WTC11 (cell line): ENCODE data around the gene DCAF5. TPM values are rescaled to one million over a fixed set of nuclear protein-coding genes. Genes with fewer than 3 reads are reported as not detected.

Source experiments
- ATAC-seq: fragments of 200-7000 bp; cut with Tn5 transposase; 2 replicates; pipeline ENCODE4 v1.10.0; 2021; ENCODE audit warnings: mild to moderate bottlenecking, moderate library complexity
- CTCF ChIA-PET: fragments of 300-600 bp; sonication (Branson Sonifier 250); formaldehyde crosslinking; loops from one replicate; lab custom pipeline; 2021; ENCODE audit warnings: antibody characterized with exemption; lab: Charles Lee
- POLR2A ChIA-PET: fragments of 350-600 bp; sonication (Branson Sonifier 250); formaldehyde crosslinking; loops from one replicate; lab custom pipeline; 2021; ENCODE audit warnings: antibody characterized with exemption; lab: Charles Lee
- DNase-seq: peaks from one replicate; pipeline ENCODE4 v3.0.0; 2021; ENCODE audit warnings: low spot score
- H3K27ac Mint-ChIP-seq: 2 replicates; pipeline ENCODE4 v1.8.0; 2021; ENCODE audit warnings: mixed read lengths
- H3K27me3 Mint-ChIP-seq: 2 replicates; pipeline ENCODE4 v1.8.0; 2021; ENCODE audit warnings: low read depth, mild to moderate bottlenecking, moderate library complexity, mixed read lengths
- H3K36me3 Mint-ChIP-seq: 2 replicates; pipeline ENCODE4 v1.8.0; 2021; ENCODE audit warnings: mixed read lengths
- H3K4me1 Mint-ChIP-seq: 2 replicates; pipeline ENCODE4 v1.8.0; 2022; ENCODE audit warnings: mixed read lengths
- H3K4me3 Mint-ChIP-seq: 2 replicates; pipeline ENCODE4 v1.8.0; 2021; ENCODE audit warnings: mild to moderate bottlenecking, moderate library complexity, mixed read lengths
- H3K9me3 Mint-ChIP-seq: 2 replicates; pipeline ENCODE4 v1.8.0; 2021; ENCODE audit warnings: mixed read lengths
- ATF1 ChIP-seq: sonication (generic); formaldehyde crosslinking; IDR thresholded peaks from 2 replicates; pipeline ENCODE4 v1.8.1; 2023; ENCODE audit warnings: mild to moderate bottlenecking, moderate library complexity, missing genetic modification reagents
- CREB1 ChIP-seq: sonication (generic); formaldehyde crosslinking; IDR thresholded peaks from 2 replicates; pipeline ENCODE4 v1.8.0; 2023; ENCODE audit warnings: mild to moderate bottlenecking, missing genetic modification reagents
- E2F1 ChIP-seq: sonication (generic); formaldehyde crosslinking; IDR thresholded peaks from 2 replicates; pipeline ENCODE4 v1.8.0; 2022; ENCODE audit warnings: mild to moderate bottlenecking, missing genetic modification reagents
- EMX1 ChIP-seq: fragments of 250-450 bp; sonication (Bioruptor Pico); IDR thresholded peaks from 2 replicates; pipeline ENCODE4 v1.8.0; 2021; ENCODE audit warnings: mild to moderate bottlenecking
- ERG ChIP-seq: fragments of 250-450 bp; sonication (Bioruptor Pico); IDR thresholded peaks from 2 replicates; pipeline ENCODE4 v1.8.0; 2021; ENCODE audit warnings: mild to moderate bottlenecking
- FOXK1 ChIP-seq: sonication (generic); formaldehyde crosslinking; IDR thresholded peaks from 2 replicates; pipeline ENCODE4 v1.8.0; 2022; ENCODE audit warnings: mild to moderate bottlenecking, moderate library complexity, missing genetic modification reagents
- GTF2I ChIP-seq: fragments of 250-450 bp; sonication (Bioruptor Pico); conservative IDR thresholded peaks from 2 replicates; pipeline ENCODE4 v1.4.0; 2021; ENCODE audit warnings: mild to moderate bottlenecking
- NR1H2 ChIP-seq: sonication (generic); formaldehyde crosslinking; IDR thresholded peaks from 2 replicates; pipeline ENCODE4 v1.9.0; 2021; ENCODE audit warnings: mild to moderate bottlenecking, moderate library complexity, missing genetic modification reagents
- NR3C1 ChIP-seq: sonication (generic); formaldehyde crosslinking; conservative IDR thresholded peaks from 2 replicates; pipeline ENCODE4 v1.8.1; 2023; ENCODE audit warnings: low read depth, mild to moderate bottlenecking, missing genetic modification reagents
- RELA ChIP-seq: sonication (generic); formaldehyde crosslinking; IDR thresholded peaks from 2 replicates; pipeline ENCODE4 v1.8.1; 2022; ENCODE audit warnings: missing genetic modification reagents, mild to moderate bottlenecking, borderline replicate concordance
- SMAD3 ChIP-seq: sonication (generic); formaldehyde crosslinking; IDR thresholded peaks from 2 replicates; pipeline ENCODE4 v1.8.0; 2022; ENCODE audit warnings: missing genetic modification reagents, mild to moderate bottlenecking, borderline replicate concordance
- SP1 ChIP-seq: sonication (generic); formaldehyde crosslinking; conservative IDR thresholded peaks from 2 replicates; pipeline ENCODE4 v1.8.1; 2022; ENCODE audit warnings: missing genetic modification reagents
- TEAD4 ChIP-seq: sonication (generic); formaldehyde crosslinking; IDR thresholded peaks from 2 replicates; pipeline ENCODE4 v1.8.0; 2022; ENCODE audit warnings: mild to moderate bottlenecking, missing genetic modification reagents
- ZBTB21 ChIP-seq: sonication (generic); formaldehyde crosslinking; IDR thresholded peaks from 2 replicates; pipeline ENCODE4 v1.8.1; 2023; ENCODE audit warnings: mild to moderate bottlenecking, missing genetic modification reagents, borderline replicate concordance
- ZMAT4 ChIP-seq: fragments of 250-450 bp; sonication (Bioruptor Pico); IDR thresholded peaks from 2 replicates; pipeline ENCODE4 v1.9.0; 2021; ENCODE audit warnings: mild to moderate bottlenecking
- ZNF219 ChIP-seq: sonication (generic); formaldehyde crosslinking; IDR thresholded peaks from 2 replicates; pipeline ENCODE4 v1.8.0; 2023; ENCODE audit warnings: missing genetic modification reagents, mild to moderate bottlenecking, borderline replicate concordance
- ZNF317 ChIP-seq: sonication (generic); formaldehyde crosslinking; IDR thresholded peaks from 2 replicates; pipeline ENCODE4 v1.8.1; 2023; ENCODE audit warnings: low read depth, mild to moderate bottlenecking, moderate library complexity, missing genetic modification reagents, borderline replicate concordance
- ZNF425 ChIP-seq: fragments of 250-450 bp; sonication (Bioruptor Pico); conservative IDR thresholded peaks from 2 replicates; pipeline ENCODE4 v1.9.0; 2021; ENCODE audit warnings: mild to moderate bottlenecking
- ZSCAN18 ChIP-seq: fragments of 250-450 bp; sonication (Bioruptor Pico); IDR thresholded peaks from 2 replicates; pipeline ENCODE4 v2.1.2; 2022; ENCODE audit warnings: mild to moderate bottlenecking, moderate library complexity
- total RNA-seq: library from RNA; stranded (reverse); gene quantifications from 3 replicates; pipeline ENCODE4 v1.2.3, GENCODE V29; 2021

Gene DCAF5
- total RNA-seq, 1 experiment from 2014 or later = 30.3 TPM

GRCh38 chr14:69017706-69018105, 135.2 kb downstream of the DCAF5 start (continued):
- no peak for TF ChIP-seq ZBTB21
- no peak for TF ChIP-seq SP1 (CRISPR knock-in tag)
- TF ChIP-seq GTF2I = no peak
- no peak for TF ChIP-seq NR1H2 (CRISPR knock-in tag)
- TF ChIP-seq RELA (CRISPR knock-in tag) = no peak
- TF ChIP-seq TEAD4 (CRISPR knock-in tag) = no peak
- no peak for TF ChIP-seq ZNF317 (CRISPR knock-in tag)
- no peak for TF ChIP-seq ERG (CRISPR knock-in tag)
- no peak for TF ChIP-seq E2F1
- no peak for TF ChIP-seq CREB1 (CRISPR knock-in tag)
- TF ChIP-seq ZMAT4 = no peak

GRCh38 chr14:69014829-69015259, 138.1 kb downstream of the DCAF5 start:
- no peaks in the 10 kb centered on the region for H3K27me3 Mint-ChIP-seq
- no peaks in the 10 kb centered on the region for H3K36me3 Mint-ChIP-seq
- H3K27ac Mint-ChIP-seq = peak overlapping the region; percentile 71
- no peaks in the 10 kb centered on the region for H3K9me3 Mint-ChIP-seq
- H3K4me3 Mint-ChIP-seq = no peak overlapping the region
- POLR2A ChIA-PET = no interaction called here
- ATAC-seq = no peak
- CTCF ChIA-PET = interaction anchor here (1.7 kb wide), 1 partner anchor 12 kb away, joined by 4 read pairs; no protein-coding TSS in a partner anchor
- no peak for DNase-seq
- peaks cover 38% of the 10 kb centered on the region for H3K4me1 Mint-ChIP-seq
- TF ChIP-seq SMAD3 (CRISPR knock-in tag) (no peak), NR3C1 (CRISPR knock-in tag) (no peak), ATF1 (no peak), ZSCAN18 (CRISPR knock-in tag) (no peak), ZNF219 (CRISPR knock-in tag) (no peak), FOXK1 (CRISPR knock-in tag) (no peak), ZNF425 (no peak), EMX1 (no peak)
